Endodermal cell (in vitro differentiated cells): ENCODE results near the gene DGKQ. TPM values are rescaled to one million over a fixed set of nuclear protein-coding genes. Genes with fewer than 3 reads are reported as not detected.

Source experiments
- DNase-seq: peaks from one replicate; pipeline ENCODE4 v3.0.0-alpha.2; 2017
- H3K27ac ChIP-seq: 2 replicates; pipeline ENCODE4 v1.5.1; 2013; ENCODE audit warnings: mild to moderate bottlenecking, low read depth, low read length, moderate library complexity
- H3K27me3 ChIP-seq: 2 replicates; pipeline ENCODE4 v1.6.1; 2013; ENCODE audit warnings: mild to moderate bottlenecking, low read length, moderate library complexity; ENCODE audit not compliant: insufficient read depth, control insufficient read depth, poor library complexity, severe bottlenecking
- H3K36me3 ChIP-seq: 2 replicates; pipeline ENCODE4 v1.7.0; 2013; ENCODE audit warnings: mild to moderate bottlenecking, low read length, moderate library complexity; ENCODE audit not compliant: control insufficient read depth, insufficient read depth
- H3K4me1 ChIP-seq: one replicate; pipeline ENCODE4 v1.7.0; 2013; ENCODE audit warnings: low read length; ENCODE audit not compliant: control insufficient read depth, insufficient read depth
- H3K4me3 ChIP-seq: 2 replicates; pipeline ENCODE4 v1.5.1; 2013; ENCODE audit warnings: mild to moderate bottlenecking, low read length, moderate library complexity
- H3K9ac ChIP-seq: 2 replicates; pipeline ENCODE4 v1.6.1; 2013; ENCODE audit warnings: mild to moderate bottlenecking, low read length, moderate library complexity; ENCODE audit not compliant: poor library complexity, severe bottlenecking; ENCODE audit errors: extremely low read depth
- H3K9me3 ChIP-seq: 2 replicates; pipeline ENCODE4 v1.6.1; 2013; ENCODE audit warnings: mild to moderate bottlenecking, low read length, moderate library complexity; ENCODE audit not compliant: control insufficient read depth
- H3K27ac Mint-ChIP-seq: 2 replicates; pipeline ENCODE4 v1.8.0; 2020; ENCODE audit warnings: mixed read lengths
- H3K27me3 Mint-ChIP-seq: 2 replicates; pipeline ENCODE4 v1.8.0; 2021; ENCODE audit warnings: mild to moderate bottlenecking, mixed read lengths; ENCODE audit not compliant: insufficient read depth
- H3K36me3 Mint-ChIP-seq: 2 replicates; pipeline ENCODE4 v1.8.0; 2020; ENCODE audit warnings: low read depth, mixed read lengths
- H3K4me1 Mint-ChIP-seq: 2 replicates; pipeline ENCODE4 v1.8.0; 2020; ENCODE audit warnings: mixed read lengths
- H3K4me3 Mint-ChIP-seq: 2 replicates; pipeline ENCODE4 v1.8.0; 2020; ENCODE audit warnings: mild to moderate bottlenecking, moderate library complexity, mixed read lengths
- H3K9me3 Mint-ChIP-seq: 2 replicates; pipeline ENCODE4 v1.8.0; 2020; ENCODE audit warnings: mild to moderate bottlenecking, mixed read lengths
- CTCF ChIP-seq: fragments of 200-600 bp; sonication (generic); conservative IDR thresholded peaks from 2 replicates; pipeline ENCODE4 v1.5.0; 2021; ENCODE audit warnings: antibody characterized with exemption, mild to moderate bottlenecking
- WGBS, 2 experiments: methylation state at CpG; one replicate each; pipeline versions ENCODE4 v1.1.5 to v1.1.7; 2013; ENCODE audit warnings: missing lambda C conversion rate in 2 of 2, mixed read lengths in 1 of 2; ENCODE audit not compliant: insufficient coverage in 1 of 2, insufficient read length in 1 of 2; 5-methylcytosine and 5-hydroxymethylcytosine counted together
- long read RNA-seq, 4 experiments: library from polyadenylated mRNA in 2 of 4; library from RNA in 1 of 4; library from capped mRNA in 1 of 4; stranded (forward) in 3 of 4; unstranded in 1 of 4; transcript quantifications; one replicate each; pipeline ENCODE4 v2.0.0, GENCODE V29; 2020 to 2021; ENCODE audit warnings: inconsistent platforms in 1 of 4
- polyA plus RNA-seq, 2 experiments: library from polyadenylated mRNA; stranded (reverse); fragments of 50-300 nt; gene quantifications; one replicate each; pipeline ENCODE4 v1.2.3, GENCODE V29; 2013
- total RNA-seq, 2 donors: library from RNA; stranded (reverse); fragmentation: NEBNext Ultra II Directional in 1 of 2; extraction: Animal tissue kit (Norgen Biotek cat#: 25700) in 1 of 2; gene quantifications; 2 replicates in 1 of 2; 3 replicates in 1 of 2; pipeline ENCODE4 v1.2.1, GENCODE V29; 2021

DGKQ gene, protein sequence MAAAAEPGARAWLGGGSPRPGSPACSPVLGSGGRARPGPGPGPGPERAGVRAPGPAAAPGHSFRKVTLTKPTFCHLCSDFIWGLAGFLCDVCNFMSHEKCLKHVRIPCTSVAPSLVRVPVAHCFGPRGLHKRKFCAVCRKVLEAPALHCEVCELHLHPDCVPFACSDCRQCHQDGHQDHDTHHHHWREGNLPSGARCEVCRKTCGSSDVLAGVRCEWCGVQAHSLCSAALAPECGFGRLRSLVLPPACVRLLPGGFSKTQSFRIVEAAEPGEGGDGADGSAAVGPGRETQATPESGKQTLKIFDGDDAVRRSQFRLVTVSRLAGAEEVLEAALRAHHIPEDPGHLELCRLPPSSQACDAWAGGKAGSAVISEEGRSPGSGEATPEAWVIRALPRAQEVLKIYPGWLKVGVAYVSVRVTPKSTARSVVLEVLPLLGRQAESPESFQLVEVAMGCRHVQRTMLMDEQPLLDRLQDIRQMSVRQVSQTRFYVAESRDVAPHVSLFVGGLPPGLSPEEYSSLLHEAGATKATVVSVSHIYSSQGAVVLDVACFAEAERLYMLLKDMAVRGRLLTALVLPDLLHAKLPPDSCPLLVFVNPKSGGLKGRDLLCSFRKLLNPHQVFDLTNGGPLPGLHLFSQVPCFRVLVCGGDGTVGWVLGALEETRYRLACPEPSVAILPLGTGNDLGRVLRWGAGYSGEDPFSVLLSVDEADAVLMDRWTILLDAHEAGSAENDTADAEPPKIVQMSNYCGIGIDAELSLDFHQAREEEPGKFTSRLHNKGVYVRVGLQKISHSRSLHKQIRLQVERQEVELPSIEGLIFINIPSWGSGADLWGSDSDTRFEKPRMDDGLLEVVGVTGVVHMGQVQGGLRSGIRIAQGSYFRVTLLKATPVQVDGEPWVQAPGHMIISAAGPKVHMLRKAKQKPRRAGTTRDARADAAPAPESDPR
- 10 to 100 TPM; 26.3 to 31.1 TPM for total RNA-seq
- 7.8 TPM for polyA plus RNA-seq (2013, experiment 1 of 2)
- polyA plus RNA-seq (2013, experiment 2 of 2), result 8.3 TPM
- long read RNA-seq, experiment 1, partial matches to known transcripts, result 2 of 4 reads
- long read RNA-seq, experiment 1, other reads (novel, unspliced or antisense), result 2 of 4 reads
- long read RNA-seq, experiment 2, full-length matches to known transcripts, result 18 of 54 reads
- long read RNA-seq, experiment 2, partial matches to known transcripts, result 13 of 54 reads
- long read RNA-seq, experiment 2, other reads (novel, unspliced or antisense), result 23 of 54 reads
- long read RNA-seq, experiment 3, partial matches to known transcripts, result 10 of 15 reads
- long read RNA-seq, experiment 3, other reads (novel, unspliced or antisense), result 5 of 15 reads
- long read RNA-seq, experiment 4, partial matches to known transcripts, result 0 of 2 reads
- long read RNA-seq, experiment 4, other reads (novel, unspliced or antisense), result 2 of 2 reads

DNA sequence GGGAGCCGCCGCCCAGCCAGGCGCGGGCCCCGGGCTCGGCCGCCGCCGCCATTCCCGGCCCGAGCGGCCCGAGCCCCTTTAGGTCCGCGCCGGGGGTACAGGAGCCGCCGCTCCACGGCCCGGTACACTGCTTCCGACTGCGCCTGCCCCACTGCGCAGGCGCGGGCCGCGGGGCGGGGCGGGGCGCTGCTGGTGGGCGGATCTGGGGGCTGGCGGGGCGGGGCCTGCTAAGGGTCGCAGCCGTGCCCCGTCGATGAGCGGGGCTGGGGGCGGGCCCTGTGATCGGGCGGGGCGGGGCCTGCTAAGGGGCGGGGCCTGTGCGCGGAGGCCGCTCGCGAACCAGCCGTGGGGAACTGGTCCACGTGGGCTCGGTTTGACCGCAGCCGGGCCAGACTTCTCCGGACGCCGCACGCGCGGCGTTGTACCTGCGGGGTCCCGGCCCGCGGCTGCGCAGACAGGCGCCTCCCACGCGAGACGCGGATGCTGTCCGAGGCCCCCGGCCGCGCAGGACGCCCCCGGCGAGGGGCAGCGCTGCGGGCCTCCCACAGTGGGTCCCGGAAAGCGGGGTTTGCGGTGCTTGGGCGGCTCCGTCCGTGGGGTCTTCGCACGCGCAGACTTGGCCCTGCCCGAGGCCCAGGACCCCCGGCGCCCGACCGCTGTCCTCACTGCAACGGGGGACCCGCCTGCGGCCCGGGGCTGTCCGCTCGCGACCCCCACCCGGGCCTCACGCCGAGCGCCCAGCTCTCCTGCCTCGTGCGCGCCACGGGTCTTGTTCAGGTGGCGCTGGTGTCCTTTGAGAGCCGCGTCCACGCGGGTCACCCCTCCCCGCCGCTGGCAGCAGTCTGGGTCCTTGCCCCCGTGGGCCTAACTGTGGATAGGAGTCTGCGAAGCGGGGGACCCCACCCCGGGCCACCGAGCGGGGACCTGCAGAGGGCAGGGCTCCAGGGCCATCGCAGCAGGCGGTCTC lies at the start of gene DGKQ:
TSS of gene DGKQ (minus strand) at position 139 of the 967 bp plus-strand sequence. CDS start at position 52, 87 bp downstream.
- H3K9me3 Mint-ChIP-seq, result peaks cover 10% of the 10 kb centered on the region

GRCh38 chr4:1022739-1023066 lies 49.3 kb upstream of the DGKQ start:
- WGBS, 2 experiments, result 90 to 92% methylated on average over 17 to 19 of the region's 19 CpGs
- H3K27ac ChIP-seq, result no peak overlapping the region
- H3K36me3 Mint-ChIP-seq, result peaks cover 22% of the 10 kb centered on the region
- H3K27me3 ChIP-seq, result no peaks in the 10 kb centered on the region
- peaks cover 12% of the 10 kb centered on the region for H3K4me1 Mint-ChIP-seq
- no peak overlapping the region for H3K9ac ChIP-seq
- no peaks in the 10 kb centered on the region for H3K27me3 Mint-ChIP-seq
- H3K9me3 Mint-ChIP-seq, result no peaks in the 10 kb centered on the region
- H3K36me3 ChIP-seq, result peaks cover 13% of the 10 kb centered on the region
- TF ChIP-seq CTCF, result no peak
- no peaks in the 10 kb centered on the region for H3K9me3 ChIP-seq
- H3K4me3 ChIP-seq, result no peak overlapping the region
- H3K4me1 ChIP-seq, result peaks cover 15% of the 10 kb centered on the region
- H3K4me3 Mint-ChIP-seq, result no peak overlapping the region
- no peak for DNase-seq
- no peak overlapping the region for H3K27ac Mint-ChIP-seq

More for the DNA sequence above, at the start of gene DGKQ:
- DNase-seq, result peak; percentile 94
- Histone ChIP-seq H3K36me3 (no peaks in the 10 kb centered on the region), H3K27me3 (peaks cover 9% of the 10 kb centered on the region), H3K4me3 (peak within 1 kb of the TSS; percentile 79), H3K4me1 (no peaks in the 10 kb centered on the region), H3K9ac (peak within 1 kb of the TSS; percentile 11), H3K27ac (no peak within 1 kb of the TSS), H3K9me3 (no peaks in the 10 kb centered on the region)
- H3K27me3 Mint-ChIP-seq, result peaks cover 37% of the 10 kb centered on the region
- H3K4me1 Mint-ChIP-seq, result peaks cover 8% of the 10 kb centered on the region
- H3K36me3 Mint-ChIP-seq, result peaks cover 2% of the 10 kb centered on the region
- peak within 1 kb of the TSS; percentile 52 for H3K4me3 Mint-ChIP-seq
- 36 to 59% methylated on average over 55 to 123 of the region's 123 CpGs for WGBS, 2 experiments
- H3K27ac Mint-ChIP-seq, result no peak within 1 kb of the TSS
- TF ChIP-seq CTCF, result no peak
